Measurements from ENCODE around the gene CEL. TPM values are rescaled to one million over a fixed set of nuclear protein-coding genes. Genes with fewer than 3 reads are reported as not detected.

Gene CEL
- total RNA-seq, 1 donor from 2014 or later: 0.75 TPM

- peaks cover 91% of the 10 kb centered on the region for H3K36me3 ChIP-seq
- no peaks in the 10 kb centered on the region for H3K27me3 ChIP-seq
- ATAC-seq (no peak), DNase-seq (no peak)
- no peak overlapping the region for H3K4me3 ChIP-seq
- no peak overlapping the region for H3K27ac ChIP-seq
- no peaks in the 10 kb centered on the region for H3K9me3 ChIP-seq
- intact Hi-C loops (cut with DNase I): no loop called here
- peaks cover 4% of the 10 kb centered on the region for H3K4me1 ChIP-seq
- no peak for TF ChIP-seq CTCF (IDR thresholded peaks at IDR 0.05)
Observed at GRCh38 chr9:133107245-133107722, 45.5 kb downstream of the CEL start.

DNA sequence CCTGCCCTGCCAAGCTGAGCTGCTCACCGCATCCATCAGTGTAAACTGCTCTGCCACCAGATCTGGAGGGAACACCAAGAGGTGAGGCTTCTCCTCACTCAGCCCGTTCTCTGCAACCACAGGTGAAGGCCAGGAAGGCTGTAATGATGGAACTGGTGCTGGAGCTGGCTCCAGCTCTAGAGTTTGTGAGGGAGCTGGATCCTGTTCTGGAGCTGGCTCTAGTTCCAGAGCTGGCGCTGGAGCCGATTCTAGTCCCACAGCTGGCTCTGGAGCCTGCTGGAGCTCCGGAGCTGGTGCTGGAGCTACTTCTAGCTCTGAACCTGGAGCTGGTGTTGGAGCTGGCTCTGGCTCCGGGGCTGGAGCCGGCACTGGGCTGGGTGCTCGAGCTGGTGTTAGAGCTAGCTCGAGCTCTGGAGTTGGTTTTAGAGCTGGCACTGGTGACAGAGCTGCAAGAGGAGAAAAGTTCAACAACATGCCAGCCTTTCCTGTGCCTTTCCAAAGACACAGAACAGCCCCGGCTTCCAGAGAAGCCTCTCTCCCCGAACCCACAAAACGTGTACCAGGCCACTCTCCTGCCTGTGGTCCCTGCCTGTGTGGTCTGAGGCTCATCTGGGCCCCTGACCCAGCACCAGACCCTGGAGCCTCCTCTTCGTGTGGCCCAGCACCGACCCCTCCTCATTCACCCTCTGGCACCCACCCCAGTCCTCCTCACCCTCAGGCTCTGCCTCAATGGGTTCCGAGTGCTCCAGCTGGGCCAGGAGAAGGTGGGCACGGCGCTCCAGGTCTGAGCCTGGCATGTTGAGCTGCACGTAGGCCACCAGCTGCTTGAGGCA lies 46.4 kb downstream of the CEL start:
- intact Hi-C loops (cut with DNase I): no loop called here
- Histone ChIP-seq H3K27ac (no peak overlapping the region), H3K27me3 (no peaks in the 10 kb centered on the region), H3K36me3 (peaks cover 82% of the 10 kb centered on the region), H3K4me1 (peaks cover 13% of the 10 kb centered on the region), H3K9me3 (no peaks in the 10 kb centered on the region), H3K4me3 (no peak overlapping the region)
- DNase-seq (peak; percentile 46), ATAC-seq (no peak)
- no peak for TF ChIP-seq CTCF (IDR thresholded peaks at IDR 0.05)

GRCh38 chr9:133108794-133109641 lies 47.2 kb downstream of the CEL start:
- ATAC-seq (no peak), DNase-seq (peak; percentile 56)
- no peaks in the 10 kb centered on the region for H3K9me3 ChIP-seq
- H3K4me3 ChIP-seq: no peak overlapping the region
- H3K27ac ChIP-seq: no peak overlapping the region
- TF ChIP-seq CTCF (IDR thresholded peaks at IDR 0.05): no peak
- H3K27me3 ChIP-seq: no peaks in the 10 kb centered on the region
- intact Hi-C loops (cut with DNase I): no loop called here
- peaks cover 22% of the 10 kb centered on the region for H3K4me1 ChIP-seq
- H3K36me3 ChIP-seq: peaks cover 73% of the 10 kb centered on the region

- Histone ChIP-seq H3K27me3 (no peaks in the 10 kb centered on the region), H3K4me1 (peaks cover 32% of the 10 kb centered on the region), H3K27ac (no peak overlapping the region), H3K9me3 (no peaks in the 10 kb centered on the region), H3K4me3 (no peak overlapping the region), H3K36me3 (peaks cover 64% of the 10 kb centered on the region)
- intact Hi-C loops (cut with DNase I): no loop called here
- ATAC-seq (no peak), DNase-seq (peak; percentile 28)
- TF ChIP-seq CTCF (IDR thresholded peaks at IDR 0.05): no peak
Observed at GRCh38 chr9:133109931-133110650, 48.3 kb downstream of the CEL start.

Data from upper lobe of right lung (tissue), 1 donor.